ENCODE results near the gene SPRR5.

Gene SPRR5

GRCh38 chr1:152986578-152986977 lies 39.6 kb downstream of the SPRR5 start:
- no peak for DNase-seq

DNA sequence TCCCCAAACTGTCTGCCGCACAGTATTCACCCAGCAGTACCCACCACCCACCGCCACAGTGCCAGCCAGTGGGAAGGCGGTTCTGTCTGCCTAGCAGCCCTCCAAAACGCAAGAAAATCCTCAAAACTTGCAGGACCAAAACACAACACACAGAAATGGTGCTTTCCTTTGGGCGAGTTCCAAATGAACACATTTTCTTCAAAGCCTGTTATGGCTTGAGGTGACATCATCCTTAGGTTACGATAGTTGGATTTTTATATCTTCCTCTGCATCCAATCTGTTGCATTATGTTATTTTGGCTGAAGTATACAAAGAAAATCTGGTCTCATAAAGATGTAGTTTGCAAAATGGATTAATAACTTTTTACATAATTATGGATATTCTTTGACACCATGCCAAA lies 46.2 kb downstream of the SPRR5 start:
- no peak for DNase-seq

- DNase-seq, result no peak
Measured at GRCh38 chr1:152995842-152996241, 48.8 kb downstream of the SPRR5 start.

DNA sequence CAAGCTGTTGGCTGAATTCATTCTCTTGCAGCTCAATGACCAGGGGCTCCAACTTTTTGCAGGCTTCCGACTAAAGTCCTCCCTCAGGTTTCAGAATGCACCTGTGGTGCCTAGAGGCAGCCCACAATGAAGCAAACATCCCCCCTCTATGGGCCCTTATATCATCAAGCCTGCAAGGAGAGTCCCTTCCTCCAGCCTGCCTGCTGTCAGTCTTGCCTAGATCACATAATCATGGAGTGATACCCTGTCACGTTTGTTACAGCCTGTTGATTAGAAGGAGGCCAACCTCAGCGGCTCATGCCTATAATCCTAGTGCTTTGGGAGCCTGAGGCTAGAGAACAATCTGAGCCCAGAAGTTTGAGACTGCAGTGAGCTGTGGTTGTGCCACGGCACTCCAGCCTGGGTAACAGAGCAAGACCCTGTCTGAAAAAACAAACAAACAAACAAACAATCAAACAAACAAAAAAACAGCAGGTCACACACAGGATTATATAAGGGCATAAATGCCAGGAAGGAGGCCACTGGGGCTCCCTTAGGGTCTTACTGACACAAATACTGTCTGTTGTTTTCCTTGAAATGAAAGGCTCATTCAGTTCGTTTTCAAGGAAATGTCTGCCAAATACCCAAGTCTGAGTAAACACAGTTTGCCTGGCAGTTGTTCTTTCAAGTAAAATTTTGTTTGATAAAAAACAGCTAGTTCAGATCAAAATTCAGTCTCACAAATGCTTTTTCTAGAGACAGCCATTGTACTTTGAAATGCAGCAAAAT lies 49.8 kb downstream of the SPRR5 start:
- no peak for DNase-seq

DNA sequence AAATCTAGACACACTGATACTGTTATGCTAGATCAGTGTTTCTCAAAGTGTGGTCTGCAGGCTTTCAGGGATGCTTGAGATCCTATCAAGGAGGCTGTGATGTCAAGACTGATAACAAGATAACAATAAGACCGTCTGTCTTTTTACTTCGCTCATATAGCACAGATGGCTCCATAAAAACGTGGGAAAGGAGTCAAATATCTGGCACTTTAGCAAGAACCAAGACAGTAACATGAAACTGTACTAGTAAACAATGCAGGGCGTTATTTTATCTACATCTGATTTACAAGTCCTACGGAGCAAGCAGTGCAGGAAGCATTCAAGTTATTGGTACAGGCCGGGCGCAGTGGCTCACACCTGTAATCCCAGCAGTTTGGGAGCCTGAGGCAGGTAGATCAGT lies 50.9 kb downstream of the SPRR5 start:
- no peak for DNase-seq

DNA sequence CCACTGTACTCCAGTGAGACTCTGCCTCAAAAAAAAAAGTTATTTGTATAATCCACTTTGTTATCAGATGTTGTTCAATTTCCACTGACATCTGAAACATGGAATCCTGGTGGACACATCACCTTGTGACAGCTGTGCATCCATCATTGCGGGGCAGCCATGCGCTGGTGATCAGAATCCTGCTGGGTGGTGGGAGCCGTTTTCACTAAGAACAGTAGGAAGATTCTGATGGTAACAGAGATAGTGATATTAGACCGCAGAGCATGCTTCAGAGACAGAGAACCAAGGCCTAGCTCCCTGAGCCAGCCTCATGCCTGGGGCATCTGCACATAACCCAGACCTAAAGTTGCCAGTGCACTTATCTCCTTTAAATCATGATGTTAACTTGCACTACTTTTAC lies 51.5 kb downstream of the SPRR5 start:
- DNase-seq, result no peak
